ENCODE measurements around the gene IFI6. TPM values are rescaled to one million over a fixed set of nuclear protein-coding genes. Genes with fewer than 3 reads are reported as not detected.
"Not testable (repeated sequence)": the region's sequence is repeated elsewhere in the genome, so short reads cannot be mapped to it uniquely, and the experiment has no call there.

IFI6 gene
- total and polyA plus RNA-seq, 9 donors, result 41.4 to 102 (median 70.9) TPM

DNA sequence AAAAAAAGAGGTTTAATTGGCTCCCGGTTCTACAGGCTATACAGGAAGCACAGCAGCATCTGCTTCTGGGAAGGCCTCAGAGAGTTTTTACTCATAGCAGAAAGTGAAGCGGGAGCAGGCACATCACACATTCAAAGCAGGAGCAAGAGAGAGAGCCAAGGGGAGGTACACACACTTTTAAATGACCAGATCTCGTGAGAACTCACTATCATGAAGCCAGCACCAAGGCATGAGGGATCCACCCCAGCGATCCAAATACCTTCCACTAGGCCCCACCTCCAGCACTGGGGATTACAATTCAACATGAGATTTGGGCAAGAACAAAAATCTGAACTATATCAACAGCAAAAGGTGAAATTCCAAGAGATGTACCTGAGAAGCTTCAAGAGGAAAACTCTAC, 33.0 kb upstream of the IFI6 start:
- no peaks in the 10 kb centered on the region for H3K4me1 ChIP-seq (ENCODE audit: control insufficient read depth, insufficient read depth, low read length)
- no CpG with 5 or more reads among the region's 4 CpGs for WGBS (ENCODE audit: insufficient coverage)
- H3K27me3 ChIP-seq (ENCODE audit: control insufficient read depth, insufficient read depth, low read length), result peaks cover 2% of the 10 kb centered on the region
- H3K4me3 ChIP-seq (ENCODE audit: low read length), result no peak overlapping the region
- DNase-seq, result no peak
- no peak overlapping the region for H3K27ac ChIP-seq (ENCODE audit: low read length)
- no peaks in the 10 kb centered on the region for H3K36me3 ChIP-seq (ENCODE audit: control insufficient read depth, insufficient read depth, low read length)
- H3K9me3 ChIP-seq (replicated peaks; ENCODE audit: control insufficient read depth, low read depth, low read length), result peaks cover 3% of the 10 kb centered on the region

- H3K27ac ChIP-seq (ENCODE audit: low read length); H3K9me3 ChIP-seq (replicated peaks; ENCODE audit: control insufficient read depth, low read depth, low read length); H3K4me1 ChIP-seq (ENCODE audit: control insufficient read depth, insufficient read depth, low read length); H3K27me3 ChIP-seq (ENCODE audit: control insufficient read depth, insufficient read depth, low read length); H3K36me3 ChIP-seq (ENCODE audit: control insufficient read depth, insufficient read depth, low read length); H3K4me3 ChIP-seq (ENCODE audit: low read length): not testable (repeated sequence)
- peak; percentile 19 for DNase-seq
- no CpG with 5 or more reads among the region's 9 CpGs for WGBS (ENCODE audit: insufficient coverage)
Observed at GRCh38 chr1:27696835-27697234, 24.8 kb upstream of the IFI6 start.

DNA sequence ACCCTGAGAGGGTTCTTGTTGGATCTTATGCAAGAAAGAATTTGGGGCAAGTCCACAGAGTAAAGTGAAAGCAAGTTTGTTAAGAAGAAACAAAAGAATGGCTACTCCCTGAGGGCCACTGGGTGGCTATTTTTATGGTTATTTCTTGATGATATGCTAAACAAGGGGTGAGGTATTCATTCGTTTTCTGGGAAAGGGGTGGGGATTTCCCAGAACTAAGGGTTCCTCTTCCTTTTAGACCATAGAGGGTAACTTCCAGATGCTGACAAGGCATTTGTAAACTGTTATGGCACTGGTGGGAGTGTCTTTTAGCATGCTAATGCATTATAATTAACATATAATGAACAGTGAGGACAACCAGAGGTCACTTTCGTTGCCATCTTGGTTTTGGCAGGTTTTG, 18.2 kb upstream of the IFI6 start:
- no peak for DNase-seq
- Histone ChIP-seq H3K4me1 (ENCODE audit: control insufficient read depth, insufficient read depth, low read length) (peaks cover 44% of the 10 kb centered on the region), H3K9me3 (replicated peaks; ENCODE audit: control insufficient read depth, low read depth, low read length) (no peaks in the 10 kb centered on the region), H3K4me3 (ENCODE audit: low read length) (no peak overlapping the region), H3K36me3 (ENCODE audit: control insufficient read depth, insufficient read depth, low read length) (no peaks in the 10 kb centered on the region), H3K27me3 (ENCODE audit: control insufficient read depth, insufficient read depth, low read length) (no peaks in the 10 kb centered on the region), H3K27ac (ENCODE audit: low read length) (peak overlapping the region; percentile 84)
- WGBS (ENCODE audit: insufficient coverage), result 80% methylated on average over 1 of the region's 2 CpGs

DNA sequence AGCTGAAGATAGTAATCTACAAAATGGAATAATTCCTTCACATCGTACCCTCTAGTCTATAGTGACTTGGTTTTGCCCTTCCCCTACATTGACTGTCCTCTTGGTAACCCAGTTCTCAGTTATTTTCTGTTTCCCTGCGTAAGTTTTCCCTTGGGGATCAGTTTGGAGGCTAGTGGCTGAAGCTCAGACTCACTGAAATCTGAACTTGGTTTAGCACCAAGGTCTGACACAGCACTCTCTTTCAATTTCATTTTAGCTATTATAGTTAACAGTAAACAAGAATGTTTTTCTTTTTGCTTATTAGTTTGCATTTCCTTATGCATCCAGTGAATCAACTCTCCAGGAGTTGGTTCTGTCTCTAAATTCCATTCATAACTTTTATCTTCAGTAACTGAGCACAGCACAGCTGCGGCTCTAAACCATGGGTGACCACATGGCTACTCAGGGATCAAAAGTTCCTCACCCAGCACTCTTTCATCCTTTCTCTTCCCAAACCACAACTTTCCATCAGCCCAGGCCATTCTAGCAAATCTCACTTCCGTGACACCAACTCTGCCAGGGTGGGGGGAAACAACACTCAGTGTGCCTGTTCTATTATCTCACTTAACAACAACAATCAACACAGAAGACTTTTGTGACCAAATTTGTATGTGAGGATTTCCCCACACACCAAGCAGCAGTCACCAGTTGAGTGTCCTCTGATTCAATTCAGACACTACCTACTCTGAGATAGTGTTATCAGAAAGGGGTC, 17.6 kb upstream of the IFI6 start:
- H3K27ac ChIP-seq (ENCODE audit: low read length), result peak overlapping the region; percentile 84

GRCh38 chr1:27687906-27688305, 15.9 kb upstream of the IFI6 start:
- peaks cover 47% of the 10 kb centered on the region for H3K4me1 ChIP-seq (ENCODE audit: control insufficient read depth, insufficient read depth, low read length)
- peak overlapping the region; percentile 83 for H3K27ac ChIP-seq (ENCODE audit: low read length)
- H3K36me3 ChIP-seq (ENCODE audit: control insufficient read depth, insufficient read depth, low read length), result no peaks in the 10 kb centered on the region
- no peaks in the 10 kb centered on the region for H3K9me3 ChIP-seq (replicated peaks; ENCODE audit: control insufficient read depth, low read depth, low read length)
- DNase-seq, result no peak
- 100% methylated on average over 2 of the region's 5 CpGs for WGBS (ENCODE audit: insufficient coverage)
- H3K4me3 ChIP-seq (ENCODE audit: low read length), result no peak overlapping the region
- no peaks in the 10 kb centered on the region for H3K27me3 ChIP-seq (ENCODE audit: control insufficient read depth, insufficient read depth, low read length)

More for the DNA sequence above, 17.6 kb upstream of the IFI6 start:
- peak; percentile 81 for DNase-seq
- 20% methylated on average over 2 of the region's 4 CpGs for WGBS (ENCODE audit: insufficient coverage)
- no peaks in the 10 kb centered on the region for H3K27me3 ChIP-seq (ENCODE audit: control insufficient read depth, insufficient read depth, low read length)
- no peak overlapping the region for H3K4me3 ChIP-seq (ENCODE audit: low read length)
- H3K9me3 ChIP-seq (replicated peaks; ENCODE audit: control insufficient read depth, low read depth, low read length), result no peaks in the 10 kb centered on the region
- no peaks in the 10 kb centered on the region for H3K36me3 ChIP-seq (ENCODE audit: control insufficient read depth, insufficient read depth, low read length)
- peaks cover 47% of the 10 kb centered on the region for H3K4me1 ChIP-seq (ENCODE audit: control insufficient read depth, insufficient read depth, low read length)

- Histone ChIP-seq H3K9me3 (replicated peaks; ENCODE audit: control insufficient read depth, low read depth, low read length) (no peaks in the 10 kb centered on the region), H3K4me1 (ENCODE audit: control insufficient read depth, insufficient read depth, low read length) (peaks cover 47% of the 10 kb centered on the region), H3K27ac (ENCODE audit: low read length) (peak overlapping the region; percentile 83), H3K27me3 (ENCODE audit: control insufficient read depth, insufficient read depth, low read length) (no peaks in the 10 kb centered on the region), H3K36me3 (ENCODE audit: control insufficient read depth, insufficient read depth, low read length) (no peaks in the 10 kb centered on the region), H3K4me3 (ENCODE audit: low read length) (no peak overlapping the region)
- no peak for DNase-seq
- WGBS (ENCODE audit: insufficient coverage), result 47% methylated on average over 17 of the region's 21 CpGs
Observed at GRCh38 chr1:27686223-27686990, 14.4 kb upstream of the IFI6 start.

- Histone ChIP-seq H3K9me3 (replicated peaks; ENCODE audit: control insufficient read depth, low read depth, low read length) (peaks cover 9% of the 10 kb centered on the region), H3K4me3 (ENCODE audit: low read length) (no peak overlapping the region), H3K36me3 (ENCODE audit: control insufficient read depth, insufficient read depth, low read length) (no peaks in the 10 kb centered on the region), H3K27me3 (ENCODE audit: control insufficient read depth, insufficient read depth, low read length) (no peaks in the 10 kb centered on the region), H3K4me1 (ENCODE audit: control insufficient read depth, insufficient read depth, low read length) (peaks cover 38% of the 10 kb centered on the region), H3K27ac (ENCODE audit: low read length) (no peak overlapping the region)
- DNase-seq, result no peak
- WGBS (ENCODE audit: insufficient coverage), result 71% methylated on average over 2 of the region's 2 CpGs
Observed at GRCh38 chr1:27684176-27684575, 12.2 kb upstream of the IFI6 start.

DNA sequence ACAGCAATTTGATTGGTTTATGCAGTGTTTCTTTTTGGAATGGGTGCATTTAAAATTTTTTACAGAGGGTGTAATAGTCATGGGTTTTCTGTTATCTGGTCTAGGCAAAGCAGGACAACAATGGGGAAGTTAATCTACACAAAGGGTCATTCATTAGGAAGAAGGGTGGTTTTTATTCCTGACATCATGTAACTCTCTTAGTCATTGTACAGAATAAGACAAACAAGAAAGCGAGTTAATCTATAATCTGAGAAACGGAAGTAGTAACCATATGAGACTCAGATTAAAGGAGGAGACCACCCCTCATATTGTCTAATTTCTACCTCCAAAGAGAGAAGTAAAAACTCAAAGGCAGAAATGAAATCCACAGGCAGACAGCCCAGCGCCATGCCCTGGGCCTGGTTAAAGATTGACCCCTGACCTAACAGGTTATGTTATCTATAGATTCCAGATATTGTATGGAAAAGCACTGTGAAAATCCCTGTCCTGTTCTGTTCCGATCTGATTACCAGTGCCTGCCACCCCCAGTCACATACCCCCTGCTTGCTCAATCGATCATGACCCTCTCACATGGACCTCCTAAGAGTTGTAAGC, 10.5 kb upstream of the IFI6 start:
- Histone ChIP-seq H3K9me3 (replicated peaks; ENCODE audit: control insufficient read depth, low read depth, low read length) (peaks cover 9% of the 10 kb centered on the region), H3K27ac (ENCODE audit: low read length) (no peak overlapping the region), H3K4me3 (ENCODE audit: low read length) (no peak overlapping the region), H3K4me1 (ENCODE audit: control insufficient read depth, insufficient read depth, low read length) (peaks cover 26% of the 10 kb centered on the region), H3K36me3 (ENCODE audit: control insufficient read depth, insufficient read depth, low read length) (no peaks in the 10 kb centered on the region), H3K27me3 (ENCODE audit: control insufficient read depth, insufficient read depth, low read length) (no peaks in the 10 kb centered on the region)
- DNase-seq, result no peak
- 90% methylated on average over 1 of the region's 5 CpGs for WGBS (ENCODE audit: insufficient coverage)

DNA sequence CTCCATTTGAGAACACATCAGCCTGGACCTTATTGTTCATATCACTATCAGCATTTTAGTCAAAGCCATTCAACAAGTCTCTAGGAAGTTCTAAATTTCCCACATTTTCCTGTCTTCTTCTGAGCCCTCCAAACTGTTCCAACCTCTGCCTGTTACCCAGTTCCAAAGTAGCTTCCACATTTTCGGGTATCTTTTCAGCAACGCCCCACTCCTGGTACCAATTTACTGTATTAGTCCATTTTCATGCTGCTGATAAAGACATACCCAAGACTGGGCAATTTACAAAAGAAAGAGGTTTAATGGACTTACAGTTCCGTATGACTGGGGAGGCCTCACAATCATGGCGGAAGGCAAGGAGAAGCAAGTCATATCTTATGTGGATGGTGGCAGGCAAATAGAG, 9.6 kb upstream of the IFI6 start:
- not testable (repeated sequence) for H3K9me3 ChIP-seq (replicated peaks; ENCODE audit: control insufficient read depth, low read depth, low read length); H3K4me3 ChIP-seq (ENCODE audit: low read length); H3K27ac ChIP-seq (ENCODE audit: low read length); H3K36me3 ChIP-seq (ENCODE audit: control insufficient read depth, insufficient read depth, low read length); DNase-seq; H3K27me3 ChIP-seq (ENCODE audit: control insufficient read depth, insufficient read depth, low read length)
- H3K4me1 ChIP-seq (ENCODE audit: control insufficient read depth, insufficient read depth, low read length), result peaks cover 17% of the 10 kb centered on the region
- no CpG with 5 or more reads among the region's 4 CpGs for WGBS (ENCODE audit: insufficient coverage)

GRCh38 chr1:27680225-27680791, 8.3 kb upstream of the IFI6 start:
- not testable (repeated sequence) for DNase-seq; H3K9me3 ChIP-seq (replicated peaks; ENCODE audit: control insufficient read depth, low read depth, low read length); H3K27me3 ChIP-seq (ENCODE audit: control insufficient read depth, insufficient read depth, low read length); H3K36me3 ChIP-seq (ENCODE audit: control insufficient read depth, insufficient read depth, low read length); H3K27ac ChIP-seq (ENCODE audit: low read length); H3K4me3 ChIP-seq (ENCODE audit: low read length); H3K4me1 ChIP-seq (ENCODE audit: control insufficient read depth, insufficient read depth, low read length)
- 90% methylated on average over 1 of the region's 2 CpGs for WGBS (ENCODE audit: insufficient coverage)

All from muscle of leg (tissue), 11 donors.